GM23338 (cell line): ENCODE results near the gene GRK5. TPM values are rescaled to one million over a fixed set of nuclear protein-coding genes. Genes with fewer than 3 reads are reported as not detected.

Source experiments
- CTCF ChIP-seq, 2 experiments: fragments of 200-600 bp in 1 of 2; sonication (generic) in 1 of 2; conservative IDR thresholded peaks; 2 replicates each; pipeline versions ENCODE4 v1.5.1 to v1.6.1; 2016 to 2017; ENCODE audit warnings: antibody characterized with exemption in 2 of 2, low read depth in 2 of 2, mild to moderate bottlenecking in 2 of 2, moderate library complexity in 1 of 2
- JUNB ChIP-seq: IDR thresholded peaks from one replicate; pipeline ENCODE4 v1.6.1; 2016; ENCODE audit warnings: antibody characterized with exemption; ENCODE audit not compliant: unreplicated experiment
- NANOG ChIP-seq: IDR thresholded peaks from 2 replicates; pipeline ENCODE4 v1.6.1; 2016; ENCODE audit warnings: antibody characterized with exemption, borderline replicate concordance
- POLR2AphosphoS5 ChIP-seq: IDR thresholded peaks from 2 replicates; pipeline ENCODE4 v1.6.1; 2016; ENCODE audit warnings: antibody characterized with exemption, low read depth
- REST ChIP-seq: IDR thresholded peaks from one replicate; pipeline ENCODE4 v1.6.1; 2018; ENCODE audit warnings: antibody characterized with exemption; ENCODE audit not compliant: unreplicated experiment
- ZNF331 ChIP-seq: fragments of 250-450 bp; sonication (Bioruptor Pico); IDR thresholded peaks from 2 replicates; pipeline ENCODE4 v1.5.0; 2020; ENCODE audit warnings: low read depth, mild to moderate bottlenecking, moderate library complexity
- ZNF462 ChIP-seq: fragments of 250-450 bp; sonication (Bioruptor Pico); IDR thresholded peaks from 2 replicates; pipeline ENCODE4 v1.5.0; 2020; ENCODE audit warnings: mild to moderate bottlenecking, moderate library complexity
- polyA plus RNA-seq: library from polyadenylated mRNA; unstranded; fragments of >200 nt; fragmentation: Nextera tagmentation; extraction: Ambion mirVana; gene quantifications from 2 replicates; pipeline ENCODE4 v1.2.1, GENCODE V29; 2016
- total RNA-seq: library from RNA; depleted of rRNA; stranded (reverse); fragments of >200 nt; shearing (Covaris generic); gene quantifications from 2 replicates; pipeline ENCODE4 v1.2.3, GENCODE V29; 2014

Gene GRK5
- total and polyA plus RNA-seq, 2 experiments from 2014 or later = 0.53 to 2.0 TPM

GRCh38 chr10:119465085-119465484 is 257.7 kb downstream of the GRK5 start (continued):
- no peak for TF ChIP-seq ZNF462 (CRISPR knock-in tag)
- no peak for TF ChIP-seq POLR2AphosphoS5
- TF ChIP-seq CTCF (conservative IDR thresholded peaks at IDR 0.05; ENCODE audit: low read depth in 2 of 2) = no peak
- no peak for TF ChIP-seq ZNF331 (CRISPR knock-in tag)
- no peak for TF ChIP-seq REST
- no peak for TF ChIP-seq JUNB
- TF ChIP-seq NANOG = no peak
